ENCODE data around the gene HOXA7.

The HOXA7 gene

DNA sequence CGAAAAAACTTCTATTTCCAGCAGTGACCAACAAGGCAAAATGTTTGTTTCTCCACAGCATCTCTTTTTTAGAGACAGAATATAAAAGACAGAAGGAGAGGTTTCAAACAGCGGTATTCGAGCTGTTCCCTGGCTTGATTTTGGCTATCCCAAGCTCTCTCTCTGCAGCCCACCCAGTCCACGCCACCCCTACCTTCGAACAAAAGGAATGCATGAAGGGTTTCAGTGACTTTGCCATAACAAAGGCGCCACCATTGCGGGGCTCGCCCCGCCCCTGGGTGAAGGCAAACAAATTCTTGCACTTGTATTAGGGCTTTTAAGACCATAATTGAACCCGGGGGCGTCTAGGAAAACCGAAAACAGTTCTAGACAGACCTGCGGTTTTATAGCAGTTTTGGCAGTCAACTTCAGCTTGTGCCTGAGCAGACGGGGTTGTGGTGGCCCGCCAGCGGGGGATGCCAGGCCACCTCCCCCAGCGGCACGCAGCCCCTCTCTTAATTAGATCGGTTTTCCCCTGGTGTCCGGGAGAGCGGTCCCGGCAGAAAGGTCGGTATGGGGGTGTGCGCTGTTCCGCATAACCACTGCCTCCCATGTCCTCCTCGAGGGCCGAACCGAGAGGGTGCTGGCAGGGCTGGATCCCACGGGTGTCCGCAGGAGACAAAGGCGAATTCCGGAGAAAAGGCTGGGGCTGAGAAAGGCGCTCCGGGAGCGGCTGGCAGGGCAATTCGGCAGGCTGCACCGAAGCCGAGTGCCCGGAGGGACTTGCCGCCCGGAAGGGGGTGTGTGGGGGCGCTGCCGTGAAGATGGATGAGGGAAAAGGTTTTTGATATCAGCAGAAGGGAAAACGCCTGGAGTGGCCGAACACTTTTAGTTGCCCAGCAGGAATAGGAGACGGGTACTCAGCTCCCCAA, 31.3 kb upstream of the HOXA7 start:
- H3K4me3 ChIP-seq (ENCODE audit: low read depth in 1 of 2, low read length in 1 of 2): peak overlapping the region in 1 of 2 experiments; percentile 50
- TF ChIP-seq CTCF (IDR thresholded peaks at IDR 0.05): no peak
- H3K4me1 ChIP-seq (ENCODE audit: control insufficient read depth in 1 of 2, insufficient read depth in 1 of 2, low read depth in 1 of 2, low read length in 1 of 2): peaks cover 51 to 63% of the 10 kb centered on the region in 2 experiments
- peaks cover 100% of the 10 kb centered on the region for H3K27me3 ChIP-seq
- H3K27ac ChIP-seq: no peak overlapping the region
- no peaks in the 10 kb centered on the region for H3K9me3 ChIP-seq
- no peaks in the 10 kb centered on the region for H3K36me3 ChIP-seq

DNA sequence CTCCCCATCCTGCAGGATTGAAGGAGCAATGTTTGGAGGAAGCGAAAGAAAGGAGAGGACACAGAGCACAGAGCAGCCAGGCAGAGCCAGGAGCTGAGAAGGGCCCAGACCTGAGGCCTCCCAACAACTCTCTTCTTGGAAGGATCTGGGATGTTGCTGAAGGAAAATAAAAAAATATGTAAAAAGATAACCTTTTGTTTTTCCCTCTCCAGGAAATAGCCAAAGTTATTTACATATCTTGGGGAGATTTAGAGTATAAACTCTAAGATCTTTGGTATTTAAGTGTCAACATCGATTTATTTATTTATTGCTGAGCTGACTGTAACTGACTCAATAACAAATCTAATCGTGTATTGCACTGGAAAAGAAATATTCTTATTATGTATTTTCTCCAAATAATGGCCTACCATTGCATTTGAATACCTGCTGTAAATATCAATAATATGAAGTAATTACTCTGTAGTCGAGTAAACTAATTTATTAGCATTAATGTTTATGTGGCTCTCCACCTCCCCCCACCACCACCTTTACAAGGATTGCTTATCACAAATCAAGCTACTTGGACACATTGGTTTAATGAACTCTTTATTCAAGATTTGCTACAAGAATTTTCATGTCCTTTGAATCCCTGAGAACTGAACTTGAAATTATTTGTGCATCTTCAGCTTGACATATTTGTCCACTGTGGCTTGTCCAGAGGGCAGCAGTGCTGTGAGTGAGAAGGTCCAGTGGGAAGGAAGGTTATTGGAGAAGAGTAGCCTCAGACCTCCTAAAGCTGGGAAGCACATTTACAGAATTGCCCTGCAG, 30.4 kb upstream of the HOXA7 start:
- Histone ChIP-seq H3K4me1 (ENCODE audit: control insufficient read depth in 1 of 2, insufficient read depth in 1 of 2, low read depth in 1 of 2, low read length in 1 of 2) (peaks cover 43 to 54% of the 10 kb centered on the region in 2 experiments), H3K9me3 (no peaks in the 10 kb centered on the region), H3K27me3 (peaks cover 100% of the 10 kb centered on the region), H3K36me3 (no peaks in the 10 kb centered on the region), H3K4me3 (ENCODE audit: low read depth in 1 of 2, low read length in 1 of 2) (no peak overlapping the region), H3K27ac (no peak overlapping the region)
- TF ChIP-seq CTCF (IDR thresholded peaks at IDR 0.05): no peak

DNA sequence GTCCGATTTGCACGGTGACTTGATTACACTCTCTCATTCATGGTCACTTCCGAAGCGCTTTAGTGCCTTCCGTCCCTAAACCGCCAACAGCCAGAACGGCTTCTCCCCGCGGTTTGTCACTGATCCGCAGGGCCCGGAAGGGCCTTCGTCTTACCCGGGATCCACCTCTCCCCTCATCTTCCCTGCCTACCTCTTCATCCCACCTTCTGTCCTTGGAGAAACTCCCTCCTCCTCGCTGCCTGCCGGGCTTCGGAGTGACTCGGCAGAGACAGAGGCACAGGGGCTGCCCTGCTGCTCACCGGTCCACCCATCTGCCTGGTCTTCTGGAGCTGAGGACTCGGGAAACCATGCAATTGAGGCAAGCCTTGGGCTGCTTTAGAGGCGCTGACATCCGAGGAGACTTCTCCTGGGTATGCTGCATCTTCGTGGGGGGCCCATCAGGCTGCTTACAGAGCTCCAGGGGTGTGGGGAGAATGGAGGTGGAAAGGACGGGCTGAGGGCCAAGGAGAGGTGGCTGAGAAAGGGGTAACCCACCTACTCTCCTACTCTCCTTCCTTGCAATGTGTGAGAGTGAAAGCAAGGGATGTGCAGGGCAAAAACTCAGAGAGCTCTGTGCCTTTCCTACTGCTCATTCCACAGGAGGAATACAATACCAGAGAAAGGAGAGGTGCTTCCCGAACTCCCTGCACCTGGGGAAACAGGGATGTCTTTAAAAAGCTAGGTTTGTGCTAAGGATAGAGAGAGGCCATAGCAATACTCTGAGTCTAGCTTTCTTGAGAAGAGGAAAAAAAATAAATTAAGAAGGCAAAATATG, 29.6 kb upstream of the HOXA7 start:
- H3K27me3 ChIP-seq: peaks cover 100% of the 10 kb centered on the region
- no peaks in the 10 kb centered on the region for H3K36me3 ChIP-seq
- peaks cover 41 to 50% of the 10 kb centered on the region in 2 experiments for H3K4me1 ChIP-seq (ENCODE audit: control insufficient read depth in 1 of 2, insufficient read depth in 1 of 2, low read depth in 1 of 2, low read length in 1 of 2)
- no peak for TF ChIP-seq CTCF (IDR thresholded peaks at IDR 0.05)
- H3K4me3 ChIP-seq (ENCODE audit: low read depth in 1 of 2, low read length in 1 of 2): no peak overlapping the region
- H3K9me3 ChIP-seq: no peaks in the 10 kb centered on the region
- H3K27ac ChIP-seq: no peak overlapping the region

DNA sequence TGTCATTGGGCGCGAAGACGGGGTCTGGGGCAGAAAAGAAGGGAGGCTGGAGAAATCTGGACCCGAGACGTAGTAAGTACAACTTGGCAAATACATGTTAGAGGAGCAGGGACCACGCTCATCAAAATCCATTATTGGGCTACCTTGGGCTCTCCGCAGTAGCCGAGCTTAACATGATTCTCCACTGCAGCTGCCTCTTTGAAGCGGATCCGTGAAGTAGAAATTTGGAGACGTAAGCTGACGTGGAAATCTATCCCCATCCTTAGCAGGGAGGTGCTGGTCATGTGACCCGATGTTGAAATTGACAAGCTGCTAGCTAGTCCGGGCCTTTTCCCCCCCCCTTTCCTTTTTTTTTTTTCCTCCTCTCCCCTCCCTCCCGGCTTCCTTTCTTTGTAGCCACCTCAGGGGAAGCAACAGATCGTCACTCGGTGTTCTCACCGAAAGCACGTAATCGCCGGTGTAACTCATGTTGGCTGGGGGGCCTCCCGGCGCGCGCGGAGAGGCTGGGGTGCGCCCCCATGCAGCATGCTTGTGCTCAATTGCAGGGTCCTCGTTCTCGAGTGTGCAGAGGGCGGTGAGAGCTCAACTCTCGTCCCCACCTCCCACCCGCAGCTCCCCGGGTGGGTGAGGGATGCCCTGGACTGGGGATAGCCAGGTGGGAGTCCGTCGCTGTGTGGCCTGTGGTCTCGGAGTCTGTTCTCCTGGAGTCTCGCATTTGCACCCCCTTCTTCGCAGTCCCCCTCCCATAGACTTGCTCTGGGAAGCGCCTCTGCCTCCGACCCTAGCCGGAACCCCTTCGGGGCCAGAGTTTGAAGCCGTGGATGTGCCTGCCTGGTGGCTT, 28.8 kb upstream of the HOXA7 start, which contains the start of gene HOXA11:
Gene HOXA11, minus strand, starts transcription at position 220 of the 841 bp plus-strand sequence. Its CDS starts 88 bp downstream, at position 132.
- Histone ChIP-seq H3K4me3 (ENCODE audit: low read depth in 1 of 2, low read length in 1 of 2) (peak within 1 kb of the TSS; percentile 13 to 45), H3K27me3 (peaks cover 100% of the 10 kb centered on the region), H3K36me3 (no peaks in the 10 kb centered on the region), H3K27ac (no peak within 1 kb of the TSS), H3K9me3 (no peaks in the 10 kb centered on the region), H3K4me1 (ENCODE audit: control insufficient read depth in 1 of 2, insufficient read depth in 1 of 2, low read depth in 1 of 2, low read length in 1 of 2) (peaks cover 41 to 50% of the 10 kb centered on the region in 2 experiments)
- TF ChIP-seq CTCF (IDR thresholded peaks at IDR 0.05): no peak
